GM12801 (cell line): ENCODE measurements around the gene PTPRN2.

ENCODE experiments used
- CTCF ChIP-seq: IDR thresholded peaks from one replicate; pipeline ENCODE4 v1.5.1; 2011; ENCODE audit warnings: control low read depth; ENCODE audit not compliant: insufficient read length; ENCODE audit errors: extremely low read depth

Gene PTPRN2

GRCh38 chr7:157565981-157566630 lies 1021.5 kb downstream of the PTPRN2 start:
- no peak for TF ChIP-seq CTCF

GRCh38 chr7:157565201-157565626 lies 1022.4 kb downstream of the PTPRN2 start:
- no peak for TF ChIP-seq CTCF

- TF ChIP-seq CTCF, result no peak
Measured at GRCh38 chr7:157564517-157565177, 1023.0 kb downstream of the PTPRN2 start.

- no peak for TF ChIP-seq CTCF
Measured at GRCh38 chr7:157561816-157562410, 1025.7 kb downstream of the PTPRN2 start.

GRCh38 chr7:157561523-157561785 lies 1026.2 kb downstream of the PTPRN2 start:
- TF ChIP-seq CTCF, result no peak

- TF ChIP-seq CTCF, result no peak
Measured at GRCh38 chr7:157560710-157561522, 1026.7 kb downstream of the PTPRN2 start.

- TF ChIP-seq CTCF, result no peak
Measured at GRCh38 chr7:157560258-157560654, 1027.4 kb downstream of the PTPRN2 start.
